A172 (cell line): ENCODE results near the gene CADPS2. TPM values are rescaled to one million over a fixed set of nuclear protein-coding genes. Genes with fewer than 3 reads are reported as not detected.
"Not testable (repeated sequence)": the region's sequence is repeated elsewhere in the genome, so short reads cannot be mapped to it uniquely, and the experiment has no call there.

ENCODE experiments used
- DNase-seq: peaks from one replicate; pipeline ENCODE4 v3.0.0-alpha.2; 2015; ENCODE audit warnings: low spot score
- total RNA-seq: library from RNA; depleted of rRNA; stranded (reverse); fragments of >200 nt; shearing (Covaris generic); gene quantifications from 2 replicates; pipeline ENCODE4 v1.2.3, GENCODE V29; 2014

Gene CADPS2
- total RNA-seq, 1 experiment from 2014 or later: 3.4 TPM

DNA sequence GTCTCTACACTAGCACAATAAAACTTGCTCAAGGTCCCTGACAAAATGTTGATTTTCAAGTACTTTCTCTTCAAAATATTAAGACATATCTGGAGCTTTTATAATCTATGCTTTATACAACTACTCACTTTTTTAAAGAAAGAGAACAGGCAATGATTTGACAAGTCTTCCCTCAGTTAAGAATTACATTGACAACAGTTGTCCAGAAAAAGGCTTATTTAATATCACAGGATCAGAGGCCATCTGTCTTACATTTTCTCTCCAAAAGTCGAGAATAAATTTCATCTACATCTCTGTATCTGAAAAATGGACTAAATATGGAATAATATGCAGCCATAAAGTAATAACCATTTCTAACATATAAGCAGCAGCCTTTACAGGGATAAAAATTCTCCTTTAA, 175.3 kb downstream of the CADPS2 start:
- DNase-seq: no peak

DNA sequence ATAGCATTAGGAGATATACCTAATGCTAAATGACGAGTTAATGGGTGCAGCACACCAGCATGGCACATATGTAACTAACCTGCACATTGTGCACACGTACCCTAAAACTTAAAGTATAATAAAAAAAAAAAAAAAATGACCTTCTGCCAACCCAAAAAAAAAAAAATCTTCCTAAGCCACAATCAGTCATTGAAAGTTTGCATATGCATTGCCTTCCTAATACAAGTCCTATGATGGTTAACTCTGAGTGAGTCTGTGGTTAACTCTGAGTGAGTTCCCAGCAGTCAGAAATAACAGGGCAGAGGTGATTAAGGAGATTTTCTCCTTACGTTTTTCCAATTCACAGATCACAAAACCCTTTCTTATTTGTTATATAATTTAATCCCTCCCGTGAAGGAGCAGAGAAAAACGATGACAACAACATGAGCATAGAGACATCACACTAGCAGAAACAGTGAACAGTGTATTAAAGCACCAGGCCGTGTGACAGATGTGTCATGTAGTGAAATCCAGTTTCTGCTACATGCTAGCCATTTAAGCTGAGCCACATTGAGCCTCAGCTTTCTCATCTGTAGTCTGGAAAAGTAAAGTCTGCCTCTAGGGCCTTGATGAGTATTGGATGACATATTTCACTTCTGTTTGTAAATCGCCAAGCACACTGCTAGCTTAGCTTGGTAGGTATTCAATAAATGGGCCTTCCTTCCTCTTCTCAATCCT, 176.2 kb downstream of the CADPS2 start:
- no peak for DNase-seq

DNA sequence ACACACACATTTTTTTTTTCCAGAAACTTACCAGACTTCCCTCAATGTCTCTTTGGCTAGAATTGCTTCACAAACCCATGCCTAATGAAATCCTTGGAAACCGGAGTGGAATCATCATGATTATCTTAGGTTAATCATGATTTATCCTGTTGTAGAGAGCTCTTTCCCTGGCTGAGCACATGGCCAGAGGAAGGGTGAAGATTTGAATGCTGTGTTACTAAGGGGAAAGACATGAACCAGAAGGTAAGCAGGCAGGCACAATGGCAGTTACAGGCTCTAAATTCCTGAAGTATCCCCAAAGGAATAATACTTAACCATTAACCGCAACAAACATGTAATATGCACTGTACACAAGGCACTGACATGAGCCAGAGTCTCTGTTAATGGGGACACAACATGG, 179.4 kb downstream of the CADPS2 start:
- DNase-seq: no peak

DNA sequence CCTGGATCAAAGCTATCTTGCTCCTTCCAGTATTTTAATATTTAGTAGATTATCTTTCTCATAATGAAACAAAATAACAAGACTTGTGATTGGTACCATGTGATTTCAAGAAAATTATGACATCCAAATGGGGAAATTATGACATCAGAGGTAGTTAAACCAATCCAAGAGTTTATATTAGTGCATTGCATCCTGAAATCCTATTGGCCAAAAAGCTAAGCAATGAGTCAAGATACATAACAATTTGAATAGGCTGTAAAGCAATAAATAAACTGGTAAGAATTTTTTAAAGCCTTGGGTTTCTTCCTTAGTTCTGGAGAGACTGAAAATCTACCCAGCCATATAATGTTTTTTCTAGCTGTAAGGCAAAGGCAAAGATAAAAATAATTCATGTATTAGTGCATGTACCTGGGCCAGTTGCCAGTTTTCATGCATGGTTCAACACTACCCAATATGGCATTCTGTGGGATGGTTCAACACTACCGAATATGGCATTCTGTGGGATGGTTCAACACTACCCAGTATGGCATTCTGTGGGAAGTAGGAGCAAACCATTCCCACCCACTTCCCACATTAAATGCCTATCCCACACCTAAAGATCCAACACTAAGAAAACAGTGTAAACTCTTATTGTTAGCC, 183.3 kb downstream of the CADPS2 start, which contains the start of gene RNF148:
Gene RNF148 (minus strand): TSS at position 51 of the 639 bp plus-strand sequence. CDS start 172 bp downstream, outside the sequence.
- DNase-seq: no peak

DNA sequence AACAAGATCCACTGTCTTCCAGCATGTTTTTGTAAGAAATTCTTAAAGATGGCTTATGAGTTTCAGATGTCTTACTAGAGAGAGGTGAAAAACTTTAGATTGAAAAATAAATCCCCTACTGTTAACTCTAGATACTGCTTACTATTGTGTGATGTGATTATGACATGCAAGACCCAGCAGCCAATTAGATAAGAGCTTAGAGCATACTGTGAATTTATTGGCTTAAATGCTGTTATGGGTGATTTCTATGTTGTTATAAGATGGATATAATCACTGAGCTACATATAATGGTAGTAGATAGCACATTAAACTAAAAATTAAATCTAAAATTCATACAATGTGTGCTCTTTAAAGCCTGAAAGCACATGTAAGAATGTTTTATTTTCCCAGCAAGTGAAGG, 187.2 kb downstream of the CADPS2 start, which contains the start of gene RNF133:
Gene RNF133 (minus strand): TSS at position 101 of the 400 bp plus-strand sequence. CDS start 199 bp downstream, outside the sequence.
- DNase-seq: no peak

DNA sequence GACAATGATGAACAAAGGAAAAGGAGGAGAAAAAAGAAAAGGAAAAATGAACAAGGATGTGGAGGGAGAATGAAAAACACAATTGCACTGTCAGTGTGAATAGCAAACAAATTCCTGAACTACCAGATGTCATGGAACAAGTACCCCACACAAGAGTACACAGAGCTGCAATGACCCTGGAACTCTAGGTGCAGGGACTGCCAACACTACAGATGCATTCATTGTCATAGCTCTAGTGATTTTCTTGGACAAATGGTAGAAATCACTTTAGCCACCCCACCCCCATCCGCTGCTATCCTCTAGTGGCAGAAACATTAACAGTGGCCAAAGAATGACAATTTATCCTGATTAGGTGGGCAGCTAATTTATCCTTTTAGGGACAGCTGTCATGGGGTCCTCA, 190.4 kb downstream of the CADPS2 start:
- DNase-seq: no peak

DNA sequence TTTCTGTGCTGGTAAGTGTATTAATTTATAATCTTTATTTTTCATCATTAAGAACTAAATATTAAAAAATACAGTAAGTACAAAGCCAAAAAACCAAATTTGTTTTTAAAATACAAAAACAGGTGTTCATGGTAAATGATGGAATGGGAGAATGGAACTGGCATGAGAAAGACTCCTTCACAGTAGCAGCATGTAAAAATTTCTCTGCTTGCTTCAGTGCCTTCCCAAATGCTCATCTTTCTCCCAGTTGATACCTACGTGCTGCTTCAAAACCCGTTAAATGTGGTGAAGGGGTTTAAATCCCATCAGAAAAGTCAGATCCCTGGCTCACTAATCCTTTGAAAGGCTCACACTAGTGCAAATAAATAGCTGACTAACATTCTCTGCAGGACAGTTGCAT, 191.6 kb downstream of the CADPS2 start:
- DNase-seq: no peak

DNA sequence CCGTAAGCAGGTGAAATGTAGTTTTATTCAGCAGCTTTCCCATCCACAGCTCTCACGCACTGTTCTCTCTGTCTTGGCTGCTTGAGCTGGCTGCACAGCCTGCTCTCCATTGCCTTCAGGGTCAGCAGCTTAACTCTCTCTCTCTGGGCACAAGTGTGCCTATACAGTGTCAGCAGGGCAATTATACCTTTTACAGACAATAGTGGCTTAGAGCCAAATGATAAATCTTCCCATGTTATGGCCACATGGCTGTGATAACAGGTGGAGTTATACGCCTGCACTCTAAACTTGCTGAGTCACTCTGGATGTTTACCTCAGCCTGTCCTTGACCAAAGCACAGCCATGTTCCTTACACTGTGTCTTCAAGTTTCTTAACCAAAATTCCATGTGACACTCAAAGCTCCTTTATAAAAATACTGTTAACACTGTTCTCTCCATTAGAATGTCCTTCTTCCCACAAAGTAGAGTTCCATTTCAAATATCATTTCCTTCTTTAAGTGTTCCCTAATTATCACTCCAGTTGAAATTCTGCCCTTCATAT, 193.4 kb downstream of the CADPS2 start:
- DNase-seq: no peak

DNA sequence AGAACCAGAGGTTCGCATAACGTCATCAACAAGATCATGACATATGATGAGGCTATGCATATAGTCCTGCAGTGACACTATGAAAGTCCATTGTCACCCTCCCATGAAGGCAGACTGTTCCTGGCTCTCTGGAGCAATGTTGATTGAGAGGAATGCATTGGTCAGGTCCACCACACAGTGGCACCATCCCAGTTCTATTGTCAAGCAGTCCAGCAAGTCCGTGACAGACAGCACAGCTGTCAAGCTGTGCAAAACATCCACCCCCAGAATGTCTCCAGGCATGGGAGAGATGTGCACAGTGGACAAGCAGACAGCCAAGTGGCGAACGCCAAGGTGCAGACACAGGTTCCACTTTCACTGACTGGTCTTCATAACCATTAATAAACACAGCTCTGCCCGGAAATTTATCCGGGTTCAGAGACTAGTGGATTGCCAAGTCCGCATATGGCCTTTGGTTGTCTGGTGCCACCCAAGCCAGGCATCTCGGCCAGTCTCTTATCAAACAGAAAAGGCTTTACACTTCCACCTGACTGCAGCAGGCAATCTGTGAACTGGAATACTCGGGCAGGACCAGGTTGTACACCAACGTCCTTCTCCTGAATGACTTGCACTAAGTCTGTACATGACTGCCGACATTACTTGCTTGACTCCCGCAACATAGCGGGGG, 194.6 kb downstream of the CADPS2 start:
- DNase-seq: no peak

DNA sequence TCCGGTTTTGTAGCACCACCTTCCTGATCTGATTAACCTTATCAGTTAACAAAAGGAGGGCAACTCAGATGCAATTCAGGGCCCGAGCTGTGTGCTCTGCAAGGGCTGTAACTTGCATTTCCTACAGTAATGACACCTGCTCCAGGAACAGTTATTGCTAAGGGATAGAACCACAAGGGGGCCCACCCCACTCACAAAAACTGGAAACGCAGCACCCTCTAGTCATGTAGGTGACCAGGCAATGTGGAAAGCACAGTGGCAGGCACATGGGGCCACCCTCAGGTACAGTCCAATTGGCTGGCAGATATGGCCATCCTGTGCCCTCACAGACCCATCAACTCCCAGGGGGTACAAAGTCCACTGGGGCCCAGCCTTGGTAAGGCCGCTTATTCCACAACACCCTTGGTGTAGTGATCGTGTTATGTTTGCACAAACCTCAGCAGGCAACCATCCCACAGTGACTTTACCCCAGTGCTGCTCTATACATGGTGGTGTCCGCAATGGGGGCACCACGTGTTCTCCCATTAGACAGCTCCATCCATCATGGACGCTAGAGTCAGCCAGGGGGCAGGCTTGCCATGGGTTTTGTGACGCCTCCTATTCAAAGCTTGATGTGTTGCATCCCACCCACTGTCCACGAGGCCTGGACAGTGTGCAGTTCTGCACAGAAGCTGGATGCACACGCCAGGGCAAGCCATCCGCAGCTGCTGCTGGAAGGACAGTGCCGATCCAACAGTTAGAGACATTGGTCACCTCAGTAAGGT, 196.7 kb downstream of the CADPS2 start:
- DNase-seq: no peak

DNA sequence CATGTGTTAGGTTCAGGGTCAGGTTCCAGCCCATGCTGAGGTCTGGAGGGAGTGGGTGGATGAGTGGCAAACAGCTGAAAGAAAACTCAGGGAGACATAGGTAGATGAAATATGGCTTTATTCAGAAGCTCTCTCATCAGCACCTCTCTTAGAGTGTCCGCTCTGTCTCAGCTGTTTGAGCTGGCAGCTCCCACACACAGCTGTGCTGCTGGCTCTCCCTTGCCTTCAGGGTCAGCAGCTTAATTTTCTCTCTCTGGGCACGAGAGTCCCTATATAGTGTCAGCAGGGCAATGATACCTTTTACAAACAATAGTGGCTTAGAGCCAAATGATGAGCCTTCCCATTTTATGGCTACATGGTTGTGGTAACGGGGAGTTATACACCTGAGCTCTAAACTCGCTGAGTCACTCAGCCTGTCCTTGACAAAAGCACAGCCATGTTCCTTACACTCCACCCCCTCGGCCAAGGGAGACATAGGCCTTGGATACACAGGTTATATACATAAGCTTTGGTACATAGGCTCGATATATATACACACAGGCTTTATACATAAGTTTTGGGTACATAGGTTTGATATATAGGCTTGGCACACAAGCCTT, 197.8 kb downstream of the CADPS2 start:
- DNase-seq: no peak

DNA sequence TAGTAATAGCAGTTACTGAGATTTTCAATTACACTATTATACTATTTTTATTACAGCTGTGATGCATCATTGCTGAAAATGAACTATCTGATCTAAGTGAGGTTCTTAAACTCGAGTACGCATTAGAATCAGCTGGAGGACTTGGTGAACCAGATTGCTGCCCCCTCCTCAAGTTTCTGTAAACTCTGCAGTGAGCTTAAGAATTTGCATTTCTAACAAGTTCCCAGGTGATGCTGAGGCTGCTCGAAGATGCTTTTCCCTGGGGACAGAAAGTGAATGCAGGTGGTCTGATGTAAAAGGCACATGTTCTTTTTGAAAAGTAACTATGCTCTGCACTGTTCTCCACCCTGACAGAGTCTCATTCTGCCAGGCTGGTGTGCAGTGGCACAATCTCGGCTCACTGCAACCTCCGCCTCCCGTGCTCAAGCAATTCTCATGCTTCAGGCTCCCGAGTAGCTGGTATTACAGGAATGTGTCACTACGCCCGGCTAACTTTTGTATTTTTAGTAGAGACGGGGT, 199.8 kb downstream of the CADPS2 start:
- no peak for DNase-seq

DNA sequence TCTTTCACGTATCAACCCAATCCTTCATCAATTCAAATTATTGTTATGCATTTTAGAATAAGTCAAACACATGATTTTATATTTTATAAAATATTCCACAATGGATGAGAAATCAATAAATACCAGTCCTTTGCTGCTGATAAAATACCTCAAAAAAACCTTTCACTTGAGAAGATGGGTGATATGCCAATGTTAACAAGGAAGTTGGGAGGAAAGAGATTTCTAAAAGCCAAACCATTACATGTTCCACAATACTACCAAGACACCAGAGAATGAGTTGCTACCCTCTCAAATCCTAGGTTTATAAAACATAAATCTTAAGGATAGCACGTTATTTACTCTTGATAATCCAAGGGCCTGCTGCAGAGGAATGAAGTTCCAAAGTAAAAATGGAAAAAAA, 201.8 kb downstream of the CADPS2 start:
- DNase-seq: no peak

DNA sequence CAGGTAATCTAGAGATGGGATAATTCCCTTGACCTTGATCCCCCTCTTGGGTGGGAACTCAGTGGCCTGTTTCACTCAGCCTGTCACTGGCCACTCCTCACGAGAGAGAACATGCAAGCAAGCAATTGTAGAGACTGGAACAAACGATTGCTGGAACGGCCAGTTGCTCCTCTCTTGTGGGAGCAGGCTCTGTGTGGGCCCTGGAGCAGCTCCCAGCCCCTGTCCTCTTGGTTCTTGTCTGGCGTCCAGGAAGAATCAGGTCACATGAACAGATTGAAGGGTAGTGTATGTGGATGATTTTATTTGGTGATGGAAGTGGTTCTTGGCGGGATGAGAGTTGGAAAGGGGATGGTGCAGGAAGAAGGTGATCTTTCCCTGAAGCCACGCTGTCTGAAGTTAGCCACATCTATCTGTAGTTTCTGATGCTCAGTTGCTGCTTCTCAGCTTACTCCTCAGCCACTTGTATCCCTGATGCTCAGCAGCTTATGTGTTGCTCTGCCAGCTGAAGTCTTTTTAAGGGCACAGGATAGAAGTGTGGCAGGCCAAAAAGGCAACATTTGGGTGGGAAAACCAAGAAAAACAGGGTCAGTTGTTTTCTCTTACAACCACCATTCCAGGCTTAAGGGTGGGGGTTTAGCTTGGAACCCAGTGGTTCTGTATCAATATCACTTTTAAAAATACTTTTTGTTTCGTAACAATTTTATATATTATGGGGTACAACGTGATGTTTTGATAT, 203.3 kb downstream of the CADPS2 start:
- no peak for DNase-seq

DNA sequence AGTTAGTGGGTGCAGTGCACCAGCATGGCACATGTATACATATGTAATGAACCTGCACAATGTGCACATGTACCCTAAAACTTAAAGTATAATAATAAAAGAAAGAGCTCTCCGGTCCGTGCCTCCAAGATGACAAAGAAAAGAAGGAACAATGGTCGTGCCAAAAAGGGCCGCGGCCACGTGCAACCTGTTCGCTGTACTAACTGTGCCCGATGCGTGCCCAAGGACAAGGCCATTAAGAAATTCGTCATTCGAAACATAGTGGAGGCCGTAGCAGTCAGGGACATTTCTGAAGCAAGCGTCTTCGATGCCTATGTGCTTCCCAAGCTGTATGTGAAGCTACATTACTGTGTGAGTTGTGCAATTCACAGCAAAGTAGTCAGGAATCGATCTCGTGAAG, 205.1 kb downstream of the CADPS2 start:
- not testable (repeated sequence) for DNase-seq

DNA sequence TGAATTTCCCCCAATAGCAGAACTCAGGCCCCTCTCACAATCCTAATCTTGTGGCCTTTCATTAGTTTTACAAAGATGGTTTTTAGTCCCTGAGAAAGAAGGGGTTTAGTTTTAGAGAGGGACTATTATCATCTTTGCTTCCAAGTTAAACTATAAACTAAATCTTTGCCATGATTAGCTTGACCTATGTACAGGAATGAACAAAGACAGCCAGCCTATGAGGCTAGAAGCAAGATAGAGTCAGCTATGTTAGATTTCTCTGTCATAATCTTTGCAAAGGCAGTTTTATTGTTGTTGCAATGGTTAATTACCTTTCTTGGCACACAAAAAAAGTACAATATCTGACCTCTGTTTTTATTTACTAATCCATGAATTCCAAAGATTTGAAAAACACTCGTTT, 206.4 kb downstream of the CADPS2 start:
- no peak for DNase-seq

DNA sequence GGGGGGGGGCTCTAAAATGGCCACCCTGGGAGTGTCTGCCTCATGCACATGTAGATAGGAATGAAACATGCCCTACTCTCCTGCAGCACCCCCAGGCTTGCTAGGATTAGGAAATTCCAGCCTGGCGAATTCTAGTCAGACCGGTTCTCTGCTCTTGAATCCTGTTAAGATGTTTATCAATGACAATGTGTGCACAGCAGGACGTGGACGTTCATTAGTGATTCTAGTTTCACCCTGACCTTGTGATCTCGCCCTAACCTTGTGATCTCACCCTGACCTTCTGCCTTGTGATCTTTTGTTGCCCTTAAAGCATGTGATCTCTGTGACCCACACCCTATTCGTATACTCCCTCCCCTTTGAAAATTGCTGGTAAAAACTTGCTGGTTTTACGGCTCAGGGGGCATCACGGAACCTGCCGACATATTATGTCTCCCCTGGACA, 207.0 kb downstream of the CADPS2 start:
- not testable (repeated sequence) for DNase-seq

DNA sequence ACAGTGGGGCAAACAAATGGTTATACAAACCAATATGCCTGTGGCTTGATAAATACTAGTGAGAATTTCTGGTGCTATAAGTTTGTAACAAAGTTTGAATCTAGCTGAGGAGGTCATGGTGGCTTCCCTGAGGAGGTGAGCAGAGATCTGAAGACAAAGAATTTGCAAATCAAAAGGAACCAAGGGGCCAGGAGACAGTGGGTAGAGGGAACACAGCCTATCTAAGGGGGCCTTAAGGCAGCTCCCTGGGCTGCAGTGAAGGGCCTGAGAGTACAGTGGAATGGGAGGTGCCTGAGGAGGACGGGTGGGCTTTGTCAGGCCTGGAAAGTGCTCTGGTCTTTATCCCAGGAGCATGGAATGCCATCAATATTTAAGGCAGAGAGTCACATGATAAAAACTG, 209.1 kb downstream of the CADPS2 start:
- DNase-seq: no peak

DNA sequence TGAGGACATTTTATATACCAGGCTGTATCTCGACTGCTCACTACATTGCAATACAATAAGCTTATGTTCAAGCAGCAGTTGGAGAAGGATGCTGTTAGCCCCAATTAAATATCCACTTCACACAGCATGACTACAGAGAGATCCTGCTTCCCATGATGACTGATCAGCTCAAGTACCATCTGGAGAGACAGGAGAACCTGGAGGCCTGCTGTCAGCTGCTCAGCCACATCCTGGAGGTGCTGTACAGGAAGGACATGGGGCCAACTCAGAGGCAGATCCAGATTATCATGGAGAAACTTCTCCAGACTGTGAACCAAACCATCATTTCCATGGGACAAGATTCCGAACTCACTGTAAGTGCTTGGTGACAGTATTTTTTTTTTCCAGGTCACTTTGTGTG, 209.8 kb downstream of the CADPS2 start:
- no peak for DNase-seq

DNA sequence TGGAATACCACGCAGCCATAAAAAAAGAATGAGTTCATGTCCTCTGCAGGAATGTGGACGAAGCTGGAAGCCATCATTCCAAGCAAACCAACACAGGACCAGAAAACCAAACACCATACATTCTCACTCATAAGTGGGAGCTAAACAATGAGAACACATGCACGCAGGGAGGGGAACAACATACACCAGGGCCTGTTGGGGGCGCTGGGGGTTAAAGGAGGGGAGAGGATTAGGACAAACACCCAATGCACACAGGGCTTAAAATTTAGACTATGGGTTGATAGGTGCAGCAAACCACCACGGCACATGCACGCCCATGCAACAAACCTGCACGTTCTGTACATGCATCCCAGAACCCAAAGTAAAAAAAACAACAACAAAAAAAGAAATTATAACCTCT, 210.6 kb downstream of the CADPS2 start:
- DNase-seq: no peak
